Measurements from ENCODE around the gene GH1.
"Not testable (repeated sequence)": the region's sequence is repeated elsewhere in the genome, so short reads cannot be mapped to it uniquely, and the experiment has no call there.

DNA sequence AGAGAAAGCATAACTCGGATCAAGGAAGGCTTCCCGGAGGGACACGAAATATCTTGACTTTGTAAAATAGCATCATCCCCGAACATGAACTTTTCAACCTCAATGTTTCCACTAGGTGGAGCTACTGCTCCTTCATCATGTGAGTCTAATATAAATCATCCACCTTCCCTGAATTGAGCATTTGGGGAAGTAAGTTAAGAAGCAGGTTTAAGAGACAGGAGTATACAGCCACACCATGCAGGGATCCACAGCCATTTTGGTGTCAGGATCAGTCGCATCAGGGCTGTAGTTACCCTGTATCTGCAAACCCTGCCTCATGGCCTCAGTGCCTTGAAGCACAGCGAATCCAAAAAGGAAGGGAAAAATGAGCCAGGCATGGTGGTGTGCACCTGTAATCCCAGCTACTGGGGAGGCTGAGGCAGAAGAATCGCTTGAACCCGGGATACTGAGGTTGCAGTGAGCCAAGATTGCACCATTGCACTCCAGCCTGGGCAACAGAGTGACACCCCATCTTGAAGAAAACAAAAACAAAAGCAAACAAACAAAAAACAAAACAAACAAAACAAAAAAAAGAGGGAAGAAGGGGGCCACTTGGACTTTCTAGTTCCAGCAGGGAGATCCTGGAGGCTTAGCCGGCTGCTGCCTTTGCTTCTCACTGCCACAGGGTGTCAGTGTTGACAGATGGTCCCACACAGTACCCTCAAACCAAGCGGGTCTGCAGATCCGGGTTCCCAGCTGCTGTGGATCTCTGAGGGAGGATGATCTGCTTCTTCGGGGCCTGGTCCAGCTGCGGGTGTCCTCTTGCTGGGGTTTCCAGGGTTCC is 29.4 kb downstream of the GH1 start:
- TF ChIP-seq SMC3 (IDR thresholded peaks at IDR 0.05); ZC3H11A (IDR thresholded peaks at IDR 0.05); MYC (IDR thresholded peaks at IDR 0.05; ENCODE audit: borderline replicate concordance, low read length); HDAC2 (IDR thresholded peaks at IDR 0.05); JUN (IDR thresholded peaks at IDR 0.05); KDM5A (IDR thresholded peaks at IDR 0.05); POLR2A (IDR thresholded peaks at IDR 0.05; ENCODE audit: low read length); JUNB (IDR thresholded peaks at IDR 0.05); NPAS2 (CRISPR knock-in tag; IDR thresholded peaks at IDR 0.05; ENCODE audit: borderline replicate concordance); RFX5 (IDR thresholded peaks at IDR 0.05); RCOR1 (IDR thresholded peaks at IDR 0.05; ENCODE audit: low read depth, low read length): not testable (repeated sequence)
- TF ChIP-seq, protein P1, sequence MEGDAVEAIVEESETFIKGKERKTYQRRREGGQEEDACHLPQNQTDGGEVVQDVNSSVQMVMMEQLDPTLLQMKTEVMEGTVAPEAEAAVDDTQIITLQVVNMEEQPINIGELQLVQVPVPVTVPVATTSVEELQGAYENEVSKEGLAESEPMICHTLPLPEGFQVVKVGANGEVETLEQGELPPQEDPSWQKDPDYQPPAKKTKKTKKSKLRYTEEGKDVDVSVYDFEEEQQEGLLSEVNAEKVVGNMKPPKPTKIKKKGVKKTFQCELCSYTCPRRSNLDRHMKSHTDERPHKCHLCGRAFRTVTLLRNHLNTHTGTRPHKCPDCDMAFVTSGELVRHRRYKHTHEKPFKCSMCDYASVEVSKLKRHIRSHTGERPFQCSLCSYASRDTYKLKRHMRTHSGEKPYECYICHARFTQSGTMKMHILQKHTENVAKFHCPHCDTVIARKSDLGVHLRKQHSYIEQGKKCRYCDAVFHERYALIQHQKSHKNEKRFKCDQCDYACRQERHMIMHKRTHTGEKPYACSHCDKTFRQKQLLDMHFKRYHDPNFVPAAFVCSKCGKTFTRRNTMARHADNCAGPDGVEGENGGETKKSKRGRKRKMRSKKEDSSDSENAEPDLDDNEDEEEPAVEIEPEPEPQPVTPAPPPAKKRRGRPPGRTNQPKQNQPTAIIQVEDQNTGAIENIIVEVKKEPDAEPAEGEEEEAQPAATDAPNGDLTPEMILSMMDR (IDR thresholded peaks at IDR 0.05), result peak; percentile 51
- TF ChIP-seq, protein P2, sequence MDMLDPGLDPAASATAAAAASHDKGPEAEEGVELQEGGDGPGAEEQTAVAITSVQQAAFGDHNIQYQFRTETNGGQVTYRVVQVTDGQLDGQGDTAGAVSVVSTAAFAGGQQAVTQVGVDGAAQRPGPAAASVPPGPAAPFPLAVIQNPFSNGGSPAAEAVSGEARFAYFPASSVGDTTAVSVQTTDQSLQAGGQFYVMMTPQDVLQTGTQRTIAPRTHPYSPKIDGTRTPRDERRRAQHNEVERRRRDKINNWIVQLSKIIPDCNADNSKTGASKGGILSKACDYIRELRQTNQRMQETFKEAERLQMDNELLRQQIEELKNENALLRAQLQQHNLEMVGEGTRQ (IDR thresholded peaks at IDR 0.05), result not testable (repeated sequence)
- TF ChIP-seq, protein P3, sequence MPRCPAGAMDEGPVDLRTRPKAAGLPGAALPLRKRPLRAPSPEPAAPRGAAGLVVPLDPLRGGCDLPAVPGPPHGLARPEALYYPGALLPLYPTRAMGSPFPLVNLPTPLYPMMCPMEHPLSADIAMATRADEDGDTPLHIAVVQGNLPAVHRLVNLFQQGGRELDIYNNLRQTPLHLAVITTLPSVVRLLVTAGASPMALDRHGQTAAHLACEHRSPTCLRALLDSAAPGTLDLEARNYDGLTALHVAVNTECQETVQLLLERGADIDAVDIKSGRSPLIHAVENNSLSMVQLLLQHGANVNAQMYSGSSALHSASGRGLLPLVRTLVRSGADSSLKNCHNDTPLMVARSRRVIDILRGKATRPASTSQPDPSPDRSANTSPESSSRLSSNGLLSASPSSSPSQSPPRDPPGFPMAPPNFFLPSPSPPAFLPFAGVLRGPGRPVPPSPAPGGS (IDR thresholded peaks at IDR 0.05), result not testable (repeated sequence)

All from A549 (cell line).